GM18870 (cell line): ENCODE data around the gene MICB.
A peak's percentile ranks its signal among the peaks of the same experiment; 100 is the strongest.
"Not testable (repeated sequence)": the region's sequence is repeated elsewhere in the genome, so short reads cannot be mapped to it uniquely, and the experiment has no call there.

Experiments
- ATAC-seq: cut with Tn5 transposase; IDR thresholded peaks from one replicate; pipeline ENCODE4 v1.9.1; 2021; ENCODE audit warnings: moderate library complexity; ENCODE audit not compliant: unreplicated experiment

MICB gene

DNA sequence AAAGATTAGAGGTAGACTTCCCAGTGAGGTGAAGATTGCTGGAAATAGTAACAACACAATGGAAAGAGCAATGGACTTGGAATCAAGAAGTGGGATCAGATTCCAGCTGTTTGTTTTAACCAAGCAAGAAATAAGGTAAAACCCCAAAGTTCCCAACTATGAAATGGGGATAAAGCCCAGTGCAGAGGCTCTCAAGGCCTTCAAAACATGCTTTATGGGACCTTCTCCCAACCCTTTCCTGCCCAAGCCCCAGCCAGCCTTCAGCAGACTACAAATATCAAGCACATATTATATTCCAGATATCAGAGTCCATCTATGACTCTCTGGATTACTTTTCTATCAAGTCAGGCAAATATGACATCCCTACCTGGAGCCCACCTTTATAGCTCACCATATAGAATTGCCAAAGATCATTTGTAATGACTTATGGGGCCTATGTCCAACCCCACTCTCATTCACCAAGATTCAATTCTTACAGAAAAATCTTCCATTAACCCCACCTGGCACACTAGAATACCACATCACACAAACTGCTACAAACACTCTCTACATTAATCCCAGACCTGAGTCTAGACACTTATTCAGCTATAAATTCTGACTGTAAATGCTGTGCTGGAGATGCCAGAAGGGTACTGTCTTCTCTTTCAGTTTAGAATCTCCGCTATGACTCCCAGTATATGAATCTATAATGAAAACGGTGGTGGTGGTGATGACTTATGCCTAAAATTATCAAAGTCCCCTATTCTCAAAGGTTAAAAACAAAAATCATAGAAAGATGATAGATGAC, 37.8 kb downstream of the MICB start:
- ATAC-seq, result no peak

DNA sequence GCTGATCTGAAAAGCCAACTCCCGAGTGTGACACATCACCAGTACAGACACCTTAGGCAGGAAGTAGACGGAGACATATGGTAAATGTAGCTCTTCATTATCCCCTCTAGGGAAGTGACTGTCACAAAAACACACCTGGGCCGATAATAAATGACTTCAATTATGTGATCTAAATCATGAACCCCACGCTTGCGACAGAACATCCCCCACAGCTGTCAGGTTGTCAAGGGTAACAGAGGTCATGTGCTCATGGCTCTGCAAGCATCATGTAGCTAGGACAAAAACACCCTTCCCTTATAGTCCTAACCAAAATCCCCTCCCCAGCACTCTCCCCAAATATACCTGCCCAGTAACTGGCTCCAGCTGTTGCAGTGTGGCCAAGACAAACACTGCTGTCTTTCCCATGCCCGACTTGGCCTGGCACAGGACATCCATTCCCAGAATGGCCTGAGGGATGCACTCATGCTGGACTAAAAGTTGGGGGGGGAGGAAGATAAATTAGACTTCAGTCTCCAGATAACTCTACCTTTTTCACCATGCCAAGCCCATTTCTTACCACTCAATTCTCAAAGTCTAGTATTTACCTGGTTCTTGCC, 41.0 kb downstream of the MICB start:
- no peak for ATAC-seq

DNA sequence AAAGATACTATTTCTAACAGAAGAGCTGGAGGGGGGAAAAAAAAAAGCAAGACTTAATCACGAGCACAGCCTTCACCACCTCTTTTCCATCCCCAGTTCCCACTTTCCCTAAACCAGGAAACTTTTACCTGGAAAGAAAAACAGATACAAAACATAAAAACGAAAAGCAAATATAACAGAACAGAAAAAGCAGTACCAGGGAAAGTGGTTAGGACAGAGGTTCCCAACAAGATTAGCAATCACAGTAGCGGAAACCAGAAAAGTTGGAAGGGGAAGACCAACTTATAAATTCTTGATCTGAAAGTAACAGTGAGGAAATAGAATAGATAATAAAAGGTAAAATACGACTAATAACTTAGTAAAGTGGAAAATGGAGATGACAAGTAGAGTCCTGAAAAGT, 42.7 kb downstream of the MICB start:
- no peak for ATAC-seq

DNA sequence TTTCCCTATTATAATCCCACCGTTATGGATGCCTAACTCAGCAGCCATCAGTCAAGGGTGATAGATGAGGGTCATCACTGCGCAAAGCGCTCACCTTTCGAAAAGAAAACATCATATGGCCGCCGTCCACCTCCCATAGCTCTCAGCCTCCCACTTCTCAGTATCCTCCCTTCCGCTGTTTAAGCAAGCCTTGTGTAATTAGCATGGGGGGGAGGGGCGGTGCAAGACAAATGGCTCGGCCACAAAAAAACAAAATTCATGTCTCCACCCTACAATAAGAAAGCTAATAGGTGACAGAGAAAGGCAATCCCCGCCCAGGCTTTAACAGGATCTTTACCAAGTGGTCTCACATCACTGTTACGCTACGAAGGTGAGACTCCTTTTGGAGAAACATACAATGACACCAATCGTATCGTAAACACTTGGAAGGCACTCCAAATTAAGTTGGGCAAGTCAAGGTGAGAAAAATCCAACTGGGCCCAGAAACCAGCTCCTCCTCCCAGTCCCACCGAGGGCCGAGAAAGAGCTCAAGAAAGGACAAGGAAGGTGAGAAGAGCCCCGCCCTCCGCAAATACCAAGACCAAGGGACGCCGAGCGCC, 43.2 kb downstream of the MICB start:
- no peak for ATAC-seq

DNA sequence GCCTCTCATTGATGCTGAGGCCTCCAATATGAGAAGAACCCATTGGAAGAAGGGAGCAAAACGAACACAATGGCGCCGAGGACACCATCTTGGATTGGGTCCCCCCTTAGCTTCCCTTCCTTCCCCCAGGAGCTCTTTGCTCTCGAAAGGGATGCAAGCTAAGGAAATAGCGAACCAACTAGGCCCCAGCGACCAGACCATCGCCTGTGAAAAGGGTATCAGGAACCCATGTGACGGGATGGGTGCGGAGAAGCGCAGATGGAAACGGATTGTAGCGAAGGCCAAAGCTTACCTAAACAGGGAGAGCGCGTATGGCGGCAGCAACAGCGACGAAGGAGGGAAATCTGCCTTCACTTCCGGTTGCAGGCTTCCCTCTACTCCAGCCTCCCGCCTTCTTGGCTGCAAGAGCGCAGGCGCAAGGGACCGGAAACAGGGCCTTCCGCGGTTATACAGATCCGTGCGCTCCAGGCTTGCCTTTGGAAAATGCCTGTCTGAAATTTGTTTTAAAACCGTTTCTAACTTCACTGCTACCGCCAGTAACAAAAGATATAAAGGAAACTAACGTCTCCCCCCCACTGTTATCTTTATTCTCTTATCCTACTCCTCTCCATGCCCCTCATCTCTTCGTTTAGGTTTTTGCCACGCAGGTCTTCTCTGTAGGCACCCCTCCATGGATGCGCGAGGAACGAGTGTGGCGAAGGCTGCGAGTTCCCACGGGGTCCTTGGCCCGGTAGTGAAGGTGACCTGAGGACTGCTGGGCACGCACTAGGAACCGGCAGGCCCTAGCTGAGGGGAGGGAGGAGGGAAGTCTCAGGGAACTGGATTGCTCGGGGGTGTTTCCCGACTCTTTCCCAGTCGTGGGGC, 43.9 kb downstream of the MICB start, which contains the start of gene DDX39B:
TSS of gene DDX39B (minus strand) at position 346 of the 864 bp plus-strand sequence. CDS start 1,471 bp downstream, outside the sequence.
- ATAC-seq, result peak; percentile 50

DNA sequence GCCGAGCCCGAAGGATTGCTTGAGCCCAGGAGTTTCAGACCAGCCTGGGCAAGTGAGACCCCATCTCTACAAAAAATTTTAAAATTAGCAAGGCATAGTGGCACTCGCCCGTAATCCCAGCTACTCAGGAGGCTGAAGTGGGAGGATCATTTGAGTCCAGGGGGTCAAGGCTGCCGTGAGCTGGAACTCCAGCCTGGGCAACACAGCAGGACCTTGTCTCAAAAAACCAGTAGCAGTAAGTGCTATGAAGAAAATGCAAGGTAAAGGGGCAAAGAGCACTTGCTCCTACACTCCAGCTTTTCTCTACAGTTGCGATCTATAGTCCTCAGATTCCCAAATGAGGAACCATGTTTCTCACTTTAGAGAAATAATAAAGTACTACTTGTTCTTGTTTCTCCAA, 45.7 kb downstream of the MICB start:
- no peak for ATAC-seq

DNA sequence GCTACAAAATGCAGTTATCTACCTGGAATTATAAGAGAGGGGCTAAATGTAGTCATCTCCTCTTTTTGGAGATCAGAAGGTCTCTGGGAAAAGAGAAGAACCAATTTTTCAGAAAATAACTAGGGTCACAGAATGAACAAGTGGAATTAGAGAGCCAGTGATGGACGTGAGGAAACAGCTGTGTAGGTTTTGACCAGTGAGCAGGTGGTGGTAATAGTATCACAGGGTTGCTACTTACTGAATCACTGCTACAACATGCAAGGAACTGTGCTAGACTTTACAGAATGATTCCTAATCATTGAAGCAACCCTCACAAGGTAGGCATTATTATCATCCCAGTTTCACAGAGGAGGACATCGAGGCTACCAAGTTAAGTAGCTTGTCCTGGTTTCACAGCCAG, 46.7 kb downstream of the MICB start:
- no peak for ATAC-seq

DNA sequence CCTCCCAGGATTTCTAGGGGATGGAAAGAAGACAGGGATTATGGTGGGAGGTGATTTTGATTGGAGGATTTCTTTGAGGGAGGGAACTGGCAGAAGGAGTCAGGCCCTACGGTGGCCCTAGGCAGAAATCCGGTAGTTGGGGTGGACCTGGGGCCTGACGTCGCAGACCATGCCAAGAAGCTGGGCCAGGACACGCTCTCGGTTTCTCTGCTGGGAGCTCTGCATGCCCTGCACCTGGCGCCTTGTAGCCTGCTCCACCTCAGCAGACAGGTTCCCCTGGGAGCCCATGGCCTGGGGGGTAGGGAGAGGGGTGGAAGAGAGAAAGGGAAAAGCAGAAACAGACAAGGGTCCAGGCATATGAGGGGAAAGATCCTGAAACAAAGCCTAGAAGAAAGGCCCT, 47.3 kb downstream of the MICB start:
- ATAC-seq, result no peak

DNA sequence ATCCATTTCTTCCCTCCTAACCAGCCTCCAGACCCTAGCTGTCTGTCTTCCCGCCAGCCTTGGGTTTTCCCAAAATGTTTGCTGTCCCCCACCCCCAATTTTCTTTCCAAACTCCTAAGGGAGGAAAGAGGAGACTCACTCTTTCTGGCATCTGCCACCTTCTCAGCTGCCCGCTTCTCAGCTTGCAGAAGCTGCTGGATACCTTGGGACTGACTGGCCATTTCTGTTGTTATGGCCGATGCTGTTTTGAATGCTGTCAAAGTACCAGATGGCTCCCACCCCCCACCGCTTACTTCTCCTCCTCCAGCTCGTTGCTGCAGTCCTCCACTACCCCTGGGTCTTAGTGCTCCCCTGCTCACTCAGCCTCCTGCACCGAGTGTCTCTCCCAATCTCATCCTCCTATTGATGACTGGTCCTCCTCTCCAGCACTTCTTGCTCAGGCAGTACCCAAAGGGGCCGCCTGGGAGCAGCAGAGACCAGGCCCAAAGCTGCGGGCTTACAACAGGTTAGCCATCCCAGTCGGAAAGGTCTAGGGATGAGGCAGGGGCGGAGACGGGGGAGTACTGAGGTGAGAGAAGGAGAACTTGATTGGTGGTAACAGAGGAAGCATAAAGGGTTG, 48.5 kb downstream of the MICB start, which contains the start of gene ATP6V1G2:
TSS of gene ATP6V1G2 (minus strand) at position 270 of the 619 bp plus-strand sequence. CDS start at position 221, 49 bp downstream.
- ATAC-seq, result peak; percentile 42

DNA sequence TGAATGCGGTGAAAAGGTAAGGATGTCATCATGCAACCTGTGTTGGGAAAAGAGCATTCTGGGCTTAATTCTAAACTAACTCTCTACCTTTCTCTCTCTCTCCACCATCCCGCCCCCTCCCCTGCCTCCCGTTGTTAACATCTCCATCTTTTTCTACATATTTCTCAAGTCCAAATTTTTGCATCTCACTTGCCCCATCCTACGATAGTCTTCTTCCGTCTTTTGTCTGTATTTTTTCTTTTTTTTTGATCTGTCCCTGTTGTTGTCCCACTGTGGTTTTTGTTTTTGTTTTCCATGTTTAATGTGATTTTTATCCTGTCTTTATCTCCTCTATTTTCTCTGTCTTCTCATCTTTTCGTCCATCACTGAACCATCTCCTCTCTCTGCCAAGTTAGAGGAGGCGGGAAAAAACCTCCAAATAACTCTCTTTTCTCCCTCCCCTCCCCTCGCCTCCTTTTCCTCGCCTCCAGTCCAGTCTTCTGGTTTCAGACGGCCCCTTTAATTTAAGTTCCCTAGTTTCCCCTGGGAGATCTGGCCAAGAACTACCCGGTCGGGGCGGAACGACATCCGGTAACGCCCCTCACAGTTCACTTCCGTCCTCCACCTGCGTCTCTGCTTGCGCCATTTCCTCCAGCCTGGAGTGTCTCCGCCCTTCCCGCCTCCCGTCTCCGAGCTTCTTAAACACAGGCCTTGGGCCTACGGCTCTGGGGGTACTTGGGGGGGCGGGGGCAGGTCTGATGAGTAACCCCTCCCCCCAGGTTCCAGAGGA, 49.2 kb downstream of the MICB start, which contains the start of gene NFKBIL1:
TSS of gene NFKBIL1 (plus strand) at position 651 of the 769 bp plus-strand sequence. CDS start at position 738, 87 bp downstream.
- no peak for ATAC-seq

DNA sequence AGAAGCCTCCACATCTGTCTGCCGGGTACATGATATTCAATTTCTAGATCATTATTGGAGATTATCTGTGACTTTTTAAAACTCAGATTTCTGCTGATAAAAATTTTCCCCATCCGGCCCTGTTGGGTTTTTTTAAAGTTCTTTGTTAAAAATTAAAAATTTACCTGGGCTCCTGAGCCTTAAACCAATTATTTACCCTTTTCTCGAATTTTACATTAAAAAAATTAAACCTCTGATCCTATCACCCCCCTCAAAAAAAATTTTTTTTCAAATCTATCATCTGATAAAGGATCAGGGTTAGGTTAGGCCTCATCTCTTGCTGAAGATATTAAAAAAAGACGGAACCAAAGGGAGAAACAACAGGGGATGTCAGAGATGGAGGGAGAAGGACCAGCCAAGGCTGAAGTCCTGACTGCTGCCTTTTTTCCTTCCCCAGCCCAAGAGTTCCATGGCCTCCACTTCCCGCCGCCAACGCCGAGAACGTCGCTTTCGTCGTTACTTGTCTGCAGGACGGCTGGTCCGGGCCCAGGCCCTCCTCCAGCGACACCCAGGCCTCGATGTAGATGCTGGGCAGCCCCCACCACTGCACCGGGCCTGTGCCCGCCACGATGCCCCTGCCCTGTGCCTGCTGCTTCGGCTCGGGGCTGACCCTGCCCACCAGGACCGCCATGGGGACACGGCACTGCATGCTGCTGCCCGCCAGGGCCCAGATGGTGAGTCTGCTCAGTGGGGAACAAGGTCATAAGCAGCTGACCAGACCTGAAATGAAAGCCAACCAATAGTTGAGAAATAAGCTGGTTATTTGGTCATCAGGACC, 50.0 kb downstream of the MICB start:
- no peak for ATAC-seq

DNA sequence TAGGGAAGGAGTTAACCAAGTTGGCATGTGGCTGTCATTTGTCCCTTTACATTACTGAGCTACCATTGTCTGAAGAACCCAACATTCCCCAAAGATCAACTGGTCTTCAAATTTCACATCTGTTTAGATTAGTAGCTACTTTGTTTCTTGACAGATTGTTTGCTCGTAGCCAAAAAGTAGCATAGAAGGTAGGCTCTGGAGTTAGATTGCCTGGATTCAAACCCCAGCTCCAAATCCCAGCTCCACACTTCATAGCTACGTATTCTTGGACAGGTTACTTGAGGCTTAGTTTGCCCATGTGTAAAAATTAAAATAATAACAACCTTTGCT, 50.6 kb downstream of the MICB start:
- ATAC-seq, result no peak

DNA sequence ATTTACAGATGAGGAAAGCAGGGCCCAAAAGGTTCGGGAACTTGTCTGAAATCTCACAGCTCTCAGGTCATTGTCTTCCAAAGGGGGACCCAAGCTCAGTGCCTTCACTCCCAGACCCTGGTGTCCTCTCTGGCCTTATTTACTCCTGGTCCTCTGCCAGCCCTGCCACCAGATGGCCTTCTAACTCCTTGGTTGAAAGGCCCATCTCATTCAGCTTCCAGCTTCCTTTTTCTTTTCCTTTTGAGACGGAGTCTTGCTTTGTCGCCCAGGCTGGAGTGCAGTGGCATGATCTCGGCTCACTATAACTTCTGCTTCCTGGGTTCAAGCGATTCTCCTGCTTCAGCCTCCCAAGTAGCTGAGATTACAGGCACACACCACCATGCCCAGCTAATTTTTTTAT, 53.4 kb downstream of the MICB start:
- ATAC-seq, result not testable (repeated sequence)

DNA sequence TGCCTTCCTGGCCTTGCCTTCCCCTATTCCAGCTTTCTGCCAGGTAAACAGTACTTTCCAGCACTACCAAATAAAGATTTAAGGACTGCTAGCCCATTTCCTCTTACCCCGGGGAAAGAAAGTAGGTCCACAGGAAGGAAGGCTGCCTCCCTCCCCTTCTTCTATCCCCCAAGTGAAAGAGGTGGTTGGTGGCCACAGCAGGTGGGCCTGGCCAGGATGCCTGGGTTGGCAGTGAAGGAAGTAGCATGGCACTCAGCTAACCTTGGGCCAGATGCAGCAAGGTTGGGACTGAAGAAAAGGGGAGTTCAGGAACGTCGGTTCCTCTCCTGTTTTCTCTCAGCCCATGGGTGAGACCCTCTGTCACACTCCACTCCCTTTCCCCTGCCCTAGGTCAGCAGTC, 58.4 kb downstream of the MICB start:
- no peak for ATAC-seq

DNA sequence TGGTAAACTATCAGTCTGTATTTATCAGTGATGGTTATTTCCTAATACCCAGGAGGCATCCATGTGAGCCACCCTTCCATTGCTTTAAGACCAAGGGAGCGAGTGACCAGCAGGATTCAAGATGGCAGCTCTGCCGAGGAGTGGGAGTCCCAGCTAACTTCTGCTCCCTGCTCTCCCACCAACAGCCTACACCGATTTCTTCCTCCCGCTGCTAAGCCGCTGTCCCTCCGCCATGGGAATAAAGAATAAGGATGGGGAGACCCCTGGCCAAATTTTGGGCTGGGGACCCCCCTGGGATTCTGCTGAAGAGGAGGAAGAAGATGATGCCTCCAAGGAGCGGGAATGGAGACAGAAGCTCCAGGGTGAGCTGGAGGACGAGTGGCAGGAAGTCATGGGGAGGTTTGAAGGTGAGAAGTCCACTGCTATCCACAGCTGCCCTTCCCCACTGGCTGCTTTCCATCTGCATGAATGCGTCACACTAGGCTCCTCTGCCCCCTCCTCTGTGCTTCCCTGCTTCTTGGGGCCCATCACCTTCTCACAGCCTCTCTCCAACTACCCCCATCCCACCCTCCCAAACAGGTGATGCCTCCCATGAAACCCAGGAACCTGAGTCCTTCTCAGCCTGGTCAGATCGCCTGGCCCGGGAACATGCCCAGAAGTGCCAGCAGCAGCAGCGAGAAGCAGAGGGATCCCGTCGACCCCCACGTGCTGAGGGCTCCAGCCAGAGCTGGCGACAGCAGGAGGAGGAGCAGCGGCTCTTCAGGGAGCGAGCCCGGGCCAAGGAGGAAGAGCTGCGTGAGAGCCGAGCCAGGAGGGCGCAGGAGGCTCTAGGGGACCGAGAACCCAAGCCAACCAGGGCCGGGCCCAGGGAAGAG, 59.7 kb downstream of the MICB start:
- ATAC-seq, result no peak

DNA sequence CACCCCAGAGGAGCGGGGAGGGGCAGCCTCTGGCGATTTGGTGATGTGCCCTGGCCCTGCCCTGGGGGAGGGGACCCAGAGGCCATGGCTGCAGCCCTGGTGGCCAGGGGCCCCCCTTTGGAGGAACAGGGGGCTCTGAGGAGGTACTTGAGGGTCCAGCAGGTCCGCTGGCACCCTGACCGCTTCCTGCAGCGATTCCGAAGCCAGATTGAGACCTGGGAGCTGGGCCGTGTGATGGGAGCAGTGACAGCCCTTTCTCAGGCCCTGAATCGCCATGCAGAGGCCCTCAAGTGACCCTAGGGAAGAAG, 60.3 kb downstream of the MICB start:
- ATAC-seq, result no peak

DNA sequence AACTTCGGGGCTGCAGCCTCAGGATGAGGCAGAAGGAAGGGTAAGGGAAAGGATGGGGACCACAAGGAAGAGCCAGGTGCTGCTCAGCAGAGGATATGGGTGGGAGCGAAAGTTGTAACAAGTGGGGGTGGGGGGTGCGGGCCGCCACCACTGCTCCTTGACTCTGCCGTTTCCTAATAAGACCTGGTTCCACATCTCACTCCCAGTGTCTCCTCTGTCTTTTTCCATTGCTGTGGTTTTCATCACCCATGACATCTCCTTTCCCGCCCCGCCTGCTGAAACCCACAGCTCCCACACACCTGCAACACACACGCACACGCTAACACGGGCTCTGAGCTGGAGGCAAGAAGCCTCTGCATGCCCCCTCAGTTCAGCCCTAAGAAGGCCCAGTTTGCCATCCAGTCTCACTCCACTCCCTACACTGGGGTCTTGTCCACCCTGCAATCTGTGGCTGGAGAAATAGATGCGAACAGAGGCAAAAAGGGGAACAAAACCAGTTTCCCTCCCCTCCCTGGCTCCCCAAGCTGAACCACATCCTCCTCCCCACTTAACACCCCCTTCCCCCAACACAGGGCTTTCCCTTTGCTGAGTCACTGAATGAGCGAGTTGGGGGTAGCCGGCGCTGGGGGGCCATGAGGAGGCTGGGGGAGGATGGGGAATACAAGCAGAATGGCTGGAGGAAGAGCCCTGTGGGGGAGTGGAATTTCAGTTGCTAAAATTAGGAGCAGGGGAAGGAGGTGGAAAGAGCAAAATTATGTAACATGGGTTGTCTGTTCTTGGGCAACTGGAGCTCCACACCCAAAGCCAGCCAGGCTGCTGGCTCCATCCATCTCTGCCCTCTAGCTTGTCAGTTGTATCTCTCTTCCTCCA, 60.9 kb downstream of the MICB start:
- no peak for ATAC-seq
